ENCODE data around the gene HPRT1. TPM values are rescaled to one million over a fixed set of nuclear protein-coding genes. Genes with fewer than 3 reads are reported as not detected.
A peak's percentile ranks its signal among the peaks of the same experiment; 100 is the strongest.

The HPRT1 gene
- total RNA-seq, 1 donor from 2014 or later, result 20.3 TPM

DNA sequence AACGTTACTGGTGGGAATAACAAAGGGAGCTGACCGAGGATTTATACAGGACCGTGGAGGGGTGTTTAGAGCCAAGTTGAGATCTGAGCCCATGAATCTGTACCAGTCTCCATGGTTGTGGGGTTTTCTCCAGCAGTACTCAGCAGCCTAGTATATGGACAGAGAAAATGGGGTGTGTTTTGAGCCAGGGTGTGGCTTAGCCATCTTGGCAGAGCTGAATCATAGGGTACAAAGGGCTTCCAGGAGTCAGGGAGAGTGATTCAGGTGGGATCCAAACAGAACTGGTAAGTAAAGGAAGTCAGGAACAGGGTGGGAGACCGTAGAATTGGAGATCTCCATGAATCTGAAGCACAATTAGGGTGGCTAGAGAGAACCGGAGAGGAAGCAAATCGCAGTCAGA is 7.4 kb upstream of the HPRT1 start:
- no peak overlapping the region for H3K27ac Mint-ChIP-seq (ENCODE audit: unreplicated experiment)
- H3K4me3 Mint-ChIP-seq, result no peak overlapping the region
- TF ChIP-seq, protein P1, sequence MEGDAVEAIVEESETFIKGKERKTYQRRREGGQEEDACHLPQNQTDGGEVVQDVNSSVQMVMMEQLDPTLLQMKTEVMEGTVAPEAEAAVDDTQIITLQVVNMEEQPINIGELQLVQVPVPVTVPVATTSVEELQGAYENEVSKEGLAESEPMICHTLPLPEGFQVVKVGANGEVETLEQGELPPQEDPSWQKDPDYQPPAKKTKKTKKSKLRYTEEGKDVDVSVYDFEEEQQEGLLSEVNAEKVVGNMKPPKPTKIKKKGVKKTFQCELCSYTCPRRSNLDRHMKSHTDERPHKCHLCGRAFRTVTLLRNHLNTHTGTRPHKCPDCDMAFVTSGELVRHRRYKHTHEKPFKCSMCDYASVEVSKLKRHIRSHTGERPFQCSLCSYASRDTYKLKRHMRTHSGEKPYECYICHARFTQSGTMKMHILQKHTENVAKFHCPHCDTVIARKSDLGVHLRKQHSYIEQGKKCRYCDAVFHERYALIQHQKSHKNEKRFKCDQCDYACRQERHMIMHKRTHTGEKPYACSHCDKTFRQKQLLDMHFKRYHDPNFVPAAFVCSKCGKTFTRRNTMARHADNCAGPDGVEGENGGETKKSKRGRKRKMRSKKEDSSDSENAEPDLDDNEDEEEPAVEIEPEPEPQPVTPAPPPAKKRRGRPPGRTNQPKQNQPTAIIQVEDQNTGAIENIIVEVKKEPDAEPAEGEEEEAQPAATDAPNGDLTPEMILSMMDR (conservative IDR thresholded peaks at IDR 0.05), result no peak
- no peaks in the 10 kb centered on the region for H3K4me1 Mint-ChIP-seq
- DNase-seq (ENCODE audit: low read depth, low spot score), result no peak
- no peaks in the 10 kb centered on the region for H3K27me3 Mint-ChIP-seq (ENCODE audit: low read depth)
- peaks cover 5% of the 10 kb centered on the region for H3K36me3 Mint-ChIP-seq (ENCODE audit: low read depth)
- peaks cover 4% of the 10 kb centered on the region for H3K9me3 Mint-ChIP-seq

DNA sequence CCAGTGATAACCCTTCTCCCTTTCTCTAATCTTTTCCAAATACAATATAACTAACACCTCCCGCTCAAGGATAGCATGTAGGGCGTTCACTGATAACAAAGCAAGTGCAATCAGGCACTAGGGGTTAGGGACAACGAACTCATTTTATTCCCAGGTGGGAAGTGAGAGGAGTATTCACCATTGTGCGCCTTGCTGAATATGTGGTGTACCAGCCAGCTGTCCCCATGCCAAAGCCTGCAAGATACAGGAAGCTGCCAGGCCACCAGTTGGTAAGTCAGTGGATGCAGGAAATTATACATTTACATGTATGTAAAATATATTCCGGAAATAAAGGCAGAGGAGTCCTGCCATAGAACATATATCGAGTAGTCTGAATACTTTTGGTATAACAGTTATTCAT is 6.3 kb upstream of the HPRT1 start:
- Mint-ChIP-seq H3K36me3 (ENCODE audit: low read depth) (peaks cover 5% of the 10 kb centered on the region), H3K9me3 (peaks cover 4% of the 10 kb centered on the region), H3K27ac (ENCODE audit: unreplicated experiment) (no peak overlapping the region), H3K4me1 (no peaks in the 10 kb centered on the region), H3K27me3 (ENCODE audit: low read depth) (no peaks in the 10 kb centered on the region), H3K4me3 (no peak overlapping the region)
- TF ChIP-seq, protein P1 (conservative IDR thresholded peaks at IDR 0.05), result no peak
- DNase-seq (ENCODE audit: low read depth, low spot score), result no peak

DNA sequence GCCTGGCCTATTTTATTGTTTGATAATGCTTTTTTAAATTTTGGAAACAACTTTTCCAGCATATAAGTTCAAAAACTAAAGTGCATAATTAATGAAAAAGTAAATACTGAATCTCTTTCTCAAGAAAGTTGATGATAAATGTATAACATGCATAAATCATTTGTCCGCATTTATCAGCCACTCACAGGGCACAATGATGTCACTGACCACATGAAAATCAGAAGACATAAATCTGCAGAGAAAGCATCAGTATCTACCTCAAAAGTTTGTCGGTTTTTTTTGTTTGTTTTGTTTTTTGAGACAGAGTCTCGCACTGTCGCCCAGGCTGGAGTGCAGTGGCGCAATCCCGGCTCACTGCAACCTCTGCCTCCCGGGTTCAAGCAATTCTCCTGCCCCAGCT is 5.5 kb upstream of the HPRT1 start:
- Mint-ChIP-seq H3K4me1 (no peaks in the 10 kb centered on the region), H3K27me3 (ENCODE audit: low read depth) (no peaks in the 10 kb centered on the region), H3K27ac (ENCODE audit: unreplicated experiment) (no peak overlapping the region), H3K4me3 (no peak overlapping the region), H3K9me3 (peaks cover 4% of the 10 kb centered on the region), H3K36me3 (ENCODE audit: low read depth) (peaks cover 5% of the 10 kb centered on the region)
- TF ChIP-seq, protein P1 (conservative IDR thresholded peaks at IDR 0.05), result no peak
- no peak for DNase-seq (ENCODE audit: low read depth, low spot score)

DNA sequence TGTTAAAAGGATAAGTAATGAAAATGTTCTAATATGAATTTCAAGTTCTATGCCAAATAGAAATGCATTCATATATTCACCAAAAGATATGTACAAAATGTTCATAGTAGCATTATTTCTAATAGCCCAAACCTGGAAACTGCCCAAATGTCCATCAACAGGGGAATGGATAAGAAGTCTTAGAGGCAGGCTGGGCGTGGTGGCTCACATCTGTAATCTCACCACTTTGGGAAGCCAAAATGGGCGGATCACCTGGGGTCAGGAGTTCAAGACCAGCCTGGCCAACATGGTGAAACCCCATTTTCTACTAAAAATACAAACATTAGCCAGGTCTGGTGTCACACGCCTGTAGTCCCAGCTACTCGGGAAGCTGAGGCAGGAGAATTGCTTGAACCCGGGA is 2.3 kb upstream of the HPRT1 start:
- DNase-seq (ENCODE audit: low read depth, low spot score), result no peak
- Mint-ChIP-seq H3K36me3 (ENCODE audit: low read depth) (peaks cover 5% of the 10 kb centered on the region), H3K27me3 (ENCODE audit: low read depth) (no peaks in the 10 kb centered on the region), H3K27ac (ENCODE audit: unreplicated experiment) (no peak overlapping the region), H3K9me3 (peaks cover 4% of the 10 kb centered on the region), H3K4me3 (peak overlapping the region; percentile 38), H3K4me1 (peaks cover 11% of the 10 kb centered on the region)
- TF ChIP-seq, protein P1 (conservative IDR thresholded peaks at IDR 0.05), result no peak

DNA sequence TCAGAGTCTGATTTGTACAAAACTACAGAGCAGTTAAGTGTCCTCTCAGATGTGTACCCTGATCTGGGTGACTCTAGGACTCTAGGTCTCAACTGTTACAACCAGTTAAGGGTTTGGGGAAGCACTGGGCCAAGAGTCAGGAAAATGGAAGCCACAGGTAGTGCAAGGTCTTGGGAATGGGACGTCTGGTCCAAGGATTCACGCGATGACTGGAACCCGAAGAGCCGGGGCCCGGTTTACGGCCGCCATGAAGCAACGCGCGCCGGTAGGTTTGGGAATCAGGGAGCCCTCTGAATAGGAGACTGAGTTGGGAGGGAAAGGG is 321 bp upstream of the HPRT1 start:
- TF ChIP-seq, protein P1 (conservative IDR thresholded peaks at IDR 0.05), result no peak
- H3K4me1 Mint-ChIP-seq, result peaks cover 11% of the 10 kb centered on the region
- peaks cover 4% of the 10 kb centered on the region for H3K9me3 Mint-ChIP-seq
- H3K27ac Mint-ChIP-seq (ENCODE audit: unreplicated experiment), result peak overlapping the region; percentile 57
- H3K27me3 Mint-ChIP-seq (ENCODE audit: low read depth), result no peaks in the 10 kb centered on the region
- peak overlapping the region; percentile 84 for H3K4me3 Mint-ChIP-seq
- H3K36me3 Mint-ChIP-seq (ENCODE audit: low read depth), result peaks cover 5% of the 10 kb centered on the region
- no peak for DNase-seq (ENCODE audit: low read depth, low spot score)

DNA sequence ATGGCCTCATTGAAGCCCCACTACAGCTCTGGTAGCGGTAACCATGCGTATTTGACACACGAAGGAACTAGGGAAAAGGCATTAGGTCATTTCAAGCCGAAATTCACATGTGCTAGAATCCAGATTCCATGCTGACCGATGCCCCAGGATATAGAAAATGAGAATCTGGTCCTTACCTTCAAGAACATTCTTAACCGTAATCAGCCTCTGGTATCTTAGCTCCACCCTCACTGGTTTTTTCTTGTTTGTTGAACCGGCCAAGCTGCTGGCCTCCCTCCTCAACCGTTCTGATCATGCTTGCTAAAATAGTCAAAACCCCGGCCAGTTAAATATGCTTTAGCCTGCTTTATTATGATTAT is 876 bp downstream of the HPRT1 start:
- no peaks in the 10 kb centered on the region for H3K36me3 Mint-ChIP-seq (ENCODE audit: low read depth)
- H3K4me3 Mint-ChIP-seq, result peak overlapping the region; percentile 94
- H3K27me3 Mint-ChIP-seq (ENCODE audit: low read depth), result no peaks in the 10 kb centered on the region
- peaks cover 11% of the 10 kb centered on the region for H3K4me1 Mint-ChIP-seq
- H3K9me3 Mint-ChIP-seq, result no peaks in the 10 kb centered on the region
- no peak for DNase-seq (ENCODE audit: low read depth, low spot score)
- TF ChIP-seq, protein P1 (conservative IDR thresholded peaks at IDR 0.05), result no peak
- H3K27ac Mint-ChIP-seq (ENCODE audit: unreplicated experiment), result peak overlapping the region; percentile 91
